ENCODE results near the gene CFAP299.
A peak's percentile ranks its signal among the peaks of the same experiment; 100 is the strongest.

The CFAP299 gene

DNA sequence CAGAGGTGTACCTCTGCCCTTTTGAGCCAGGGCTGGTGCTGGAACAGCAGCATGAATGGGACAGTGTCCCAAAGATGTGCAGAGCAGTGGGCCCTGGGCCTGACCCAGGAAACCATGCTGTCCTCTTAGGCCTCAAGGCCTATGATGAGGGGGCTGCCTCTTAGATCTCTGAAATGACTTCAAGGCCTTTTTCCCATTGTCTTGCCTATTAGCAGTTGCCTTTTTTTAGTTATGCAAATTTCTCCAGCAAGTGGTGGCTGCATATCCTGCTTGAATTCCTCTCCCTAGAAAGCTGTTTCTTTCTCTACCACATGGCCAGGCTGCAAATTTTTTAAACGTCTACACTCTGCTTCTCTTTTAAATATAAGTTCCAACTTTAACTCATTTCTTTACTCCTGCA, 160.3 kb downstream of the CFAP299 start:
- DNase-seq (ENCODE audit: low read depth in 2 of 3, low spot score in 1 of 3): no peak

DNA sequence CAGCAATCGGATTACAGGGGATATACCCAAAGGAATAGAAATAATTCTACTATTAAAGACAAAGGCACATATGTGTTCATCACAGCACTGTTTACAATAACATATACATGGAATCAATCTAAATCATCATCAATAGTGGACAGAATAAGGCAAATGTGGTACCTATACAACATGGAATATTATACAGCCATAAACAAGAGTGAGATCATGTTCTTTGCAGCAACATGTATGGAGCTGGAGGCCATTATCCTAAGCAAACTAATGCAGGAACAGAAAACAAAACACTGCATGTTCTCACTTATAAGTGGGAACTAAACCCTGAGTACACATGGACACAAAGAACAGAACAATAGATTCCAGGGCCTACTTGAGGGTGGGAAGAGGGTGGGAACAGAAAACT, 163.2 kb downstream of the CFAP299 start:
- DNase-seq (ENCODE audit: low read depth in 2 of 3, low spot score in 1 of 3): no peak

DNA sequence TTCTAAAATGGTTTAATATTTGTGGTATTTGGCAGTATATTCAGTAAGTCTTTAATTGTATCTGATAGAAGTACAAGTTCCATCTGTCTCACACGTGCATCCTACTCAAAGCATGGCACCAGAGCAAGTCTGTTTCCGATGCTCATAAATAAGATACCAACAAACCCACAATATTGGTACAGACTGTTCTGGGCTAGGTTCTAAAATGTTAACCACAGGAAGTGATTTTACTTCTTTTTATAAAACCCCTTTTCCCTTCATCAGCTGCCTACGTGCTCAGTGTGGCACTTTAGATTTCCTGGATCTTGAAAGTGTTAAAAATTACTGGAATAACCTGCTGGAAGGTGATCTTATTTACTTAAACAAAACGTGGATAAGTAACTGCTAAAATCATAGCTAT, 165.1 kb downstream of the CFAP299 start:
- DNase-seq (ENCODE audit: low read depth in 2 of 3, low spot score in 1 of 3): no peak

DNA sequence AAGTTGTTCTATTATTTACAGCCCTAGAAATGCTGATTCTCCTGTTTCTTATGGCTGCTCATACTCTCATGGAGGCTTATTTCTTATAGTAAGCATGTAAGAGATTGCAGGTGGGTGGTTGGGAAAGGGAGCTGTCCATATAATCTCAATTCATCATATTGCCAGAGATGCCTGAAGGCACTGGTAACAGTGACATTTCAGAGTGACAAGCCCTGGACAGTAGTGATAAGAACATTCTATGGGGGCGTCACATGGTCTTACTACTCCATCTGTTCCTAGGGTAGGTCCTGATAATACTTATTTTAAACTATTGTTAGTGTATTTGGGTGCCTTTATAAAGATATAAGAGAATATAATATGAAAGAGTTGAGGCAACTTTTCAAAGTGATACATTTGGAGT, 171.5 kb downstream of the CFAP299 start:
- no peak for DNase-seq (ENCODE audit: low read depth in 2 of 3, low spot score in 1 of 3)

DNA sequence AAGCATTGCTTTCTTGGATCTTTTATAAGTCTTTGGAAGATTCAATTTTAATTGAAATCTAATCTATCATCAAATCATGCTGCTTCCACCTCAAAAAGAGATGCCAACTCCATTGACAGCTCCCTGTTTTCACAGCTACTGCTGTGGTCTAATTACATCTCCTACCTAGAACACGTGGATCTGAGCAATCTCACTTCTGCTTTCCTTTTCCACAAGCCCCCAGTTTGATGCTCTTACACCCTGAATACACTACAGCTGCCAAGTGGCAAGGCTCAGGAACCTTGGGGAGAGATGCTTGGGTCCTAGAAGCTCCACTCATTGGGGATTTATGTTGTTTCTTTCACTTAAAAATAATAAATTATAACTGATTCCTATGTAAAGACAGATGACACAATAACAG, 172.0 kb downstream of the CFAP299 start:
- no peak for DNase-seq (ENCODE audit: low read depth in 2 of 3, low spot score in 1 of 3)

DNA sequence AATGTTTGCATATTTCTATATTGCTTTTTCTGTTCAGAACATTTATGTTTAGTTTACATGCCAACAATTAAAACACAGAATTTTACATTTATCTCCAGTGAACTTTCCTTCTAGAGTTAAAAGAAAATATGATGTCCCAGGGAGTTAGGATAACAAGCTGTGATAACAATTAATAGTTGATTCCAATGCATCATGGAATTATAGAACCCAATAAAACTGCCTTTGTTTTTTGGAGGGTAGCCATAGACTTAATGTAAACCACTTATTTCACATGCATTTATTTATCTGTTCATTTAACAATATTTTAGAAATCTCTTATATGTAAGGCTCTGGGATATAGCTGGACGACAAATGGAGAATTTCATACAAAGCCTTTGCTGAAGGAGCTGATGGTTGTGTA, 180.0 kb downstream of the CFAP299 start:
- no peak for DNase-seq (ENCODE audit: low read depth in 2 of 3, low spot score in 1 of 3)

DNA sequence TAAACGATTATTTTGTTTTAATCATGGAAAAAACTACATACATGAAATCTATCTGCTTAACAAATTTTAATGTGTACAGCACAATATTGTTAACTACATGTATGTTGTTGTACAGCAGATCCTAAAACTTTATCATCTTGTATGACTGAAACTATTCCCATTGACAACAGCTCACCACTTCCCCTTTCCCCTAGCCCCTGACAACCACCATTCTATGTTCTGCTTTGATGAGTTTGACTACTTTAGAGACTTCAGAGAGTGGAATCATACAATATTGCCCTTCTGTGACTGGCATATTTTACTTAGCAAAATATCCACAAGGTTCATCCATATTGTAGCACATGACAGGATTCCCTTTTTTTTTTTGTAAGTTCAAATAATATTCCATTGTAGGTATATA, 185.9 kb downstream of the CFAP299 start:
- no peak for DNase-seq (ENCODE audit: low read depth in 2 of 3, low spot score in 1 of 3)

DNA sequence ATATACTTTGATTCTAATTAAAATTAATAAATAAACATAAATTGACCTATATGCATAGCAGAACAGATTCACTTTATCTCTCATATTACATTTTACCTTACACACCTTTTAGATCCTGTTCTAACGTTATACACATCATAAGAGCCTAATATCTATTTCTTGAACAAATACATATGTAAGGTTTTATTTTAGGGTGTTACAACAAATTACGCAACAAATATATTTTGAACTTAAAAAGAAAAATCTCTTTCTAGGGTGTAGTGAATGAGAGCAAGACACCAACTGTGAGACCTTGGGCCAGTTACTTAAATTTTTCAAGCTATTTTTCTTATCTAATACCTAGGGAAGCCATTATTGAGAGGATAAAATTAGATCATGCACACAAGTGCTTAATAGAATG, 191.2 kb downstream of the CFAP299 start:
- no peak for DNase-seq (ENCODE audit: low read depth in 2 of 3, low spot score in 1 of 3)

DNA sequence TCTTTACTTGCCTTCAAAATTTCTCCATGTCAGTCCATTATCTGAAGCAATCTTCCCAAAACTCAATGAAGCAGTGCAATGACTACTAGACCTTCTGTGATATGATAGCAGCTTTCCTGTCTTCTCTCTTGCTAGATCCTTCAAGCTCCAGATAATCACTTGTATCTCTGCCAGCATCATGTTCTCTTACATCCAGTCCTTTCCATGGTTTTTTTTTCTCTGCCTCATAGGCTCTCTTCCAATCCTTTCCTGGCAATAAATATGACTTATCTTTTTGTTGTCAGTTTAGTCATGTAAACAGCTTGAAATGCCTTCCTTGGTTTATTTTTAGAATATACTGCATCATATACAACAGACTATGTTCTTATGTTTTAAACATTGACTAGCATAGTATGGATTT, 193.5 kb downstream of the CFAP299 start:
- DNase-seq (ENCODE audit: low read depth in 2 of 3, low spot score in 1 of 3): no peak

DNA sequence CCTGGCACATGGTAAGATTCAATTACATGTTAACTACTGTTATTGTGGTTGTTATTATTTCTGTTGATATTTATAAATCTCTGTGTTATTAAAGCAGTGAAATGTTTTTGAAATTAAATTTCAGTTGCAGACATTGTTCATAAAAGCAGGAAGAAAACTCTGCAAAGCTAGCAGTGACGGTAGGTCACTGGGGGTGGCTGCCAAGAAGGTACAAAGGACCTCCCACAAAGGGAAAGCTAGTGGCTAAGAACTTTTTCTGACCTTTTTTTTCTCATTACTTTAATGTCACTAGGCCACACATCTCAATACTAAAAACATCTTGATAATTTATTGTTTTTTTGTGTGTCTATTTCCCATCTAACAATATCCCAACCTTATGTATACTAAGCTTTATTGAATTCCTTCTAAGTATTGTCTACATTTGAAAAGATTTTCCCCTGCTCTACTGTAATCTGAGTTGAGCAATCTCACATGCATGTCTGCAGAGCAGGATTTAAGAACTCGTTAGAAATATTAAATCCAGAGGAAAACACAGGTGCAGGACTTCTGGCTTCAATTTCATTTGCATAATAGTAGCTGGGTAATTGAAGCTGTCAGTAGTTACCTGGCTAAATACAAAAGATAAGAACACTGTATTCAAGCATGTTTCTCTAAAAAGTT, 197.3 kb downstream of the CFAP299 start:
- DNase-seq (ENCODE audit: low read depth in 2 of 3, low spot score in 1 of 3): no peak

DNA sequence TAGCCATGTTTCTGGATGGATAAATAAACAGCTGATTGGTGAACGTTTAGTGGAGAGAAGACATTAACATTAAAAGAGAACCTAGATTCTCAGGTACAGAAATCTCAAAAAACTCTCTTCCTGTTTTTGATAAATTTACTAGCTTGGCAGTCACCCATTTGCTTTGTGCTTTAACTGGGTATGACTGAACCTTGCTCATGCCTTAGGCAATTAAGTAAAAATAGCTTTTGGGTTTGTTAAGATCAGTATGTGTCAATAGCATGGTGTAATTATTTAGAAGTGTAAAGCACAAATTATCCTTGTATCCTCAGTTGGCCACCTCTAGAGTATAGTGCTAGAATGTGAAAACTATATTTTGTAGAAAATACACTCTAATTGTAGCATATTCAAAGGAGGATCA, 200.0 kb downstream of the CFAP299 start:
- no peak for DNase-seq (ENCODE audit: low read depth in 2 of 3, low spot score in 1 of 3)

DNA sequence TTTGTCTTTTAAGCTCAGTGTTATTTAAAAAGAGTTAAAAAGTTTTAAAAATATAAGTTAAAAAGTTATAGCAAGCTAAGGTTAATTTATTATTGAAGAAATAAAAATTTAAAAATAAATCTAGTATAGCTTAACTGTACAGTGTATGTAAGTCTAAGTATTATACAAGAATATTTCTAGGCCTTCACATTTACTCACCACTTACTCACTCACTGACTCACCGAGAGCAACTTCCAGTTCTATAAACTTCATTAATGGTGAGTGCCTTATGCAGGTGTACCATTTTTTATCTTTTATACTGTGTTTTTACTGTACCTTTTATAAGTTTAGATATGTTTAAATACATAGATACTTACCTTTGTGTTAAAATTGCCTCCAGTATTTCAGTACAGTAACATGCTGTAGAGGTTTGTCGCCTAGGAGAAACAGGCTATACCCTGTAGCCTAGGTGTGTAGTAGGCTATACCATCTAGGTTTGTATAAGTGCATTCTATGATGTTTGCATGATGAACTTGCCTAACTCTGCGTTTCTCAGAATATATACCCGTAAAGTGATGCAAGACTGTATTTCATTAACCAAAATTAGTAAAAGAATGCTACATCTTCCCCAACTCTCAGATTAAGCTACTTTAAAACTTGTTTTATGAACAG, 202.9 kb downstream of the CFAP299 start:
- peak in 1 of 3 donors; percentile 7 for DNase-seq (ENCODE audit: low read depth in 2 of 3, low spot score in 1 of 3)

DNA sequence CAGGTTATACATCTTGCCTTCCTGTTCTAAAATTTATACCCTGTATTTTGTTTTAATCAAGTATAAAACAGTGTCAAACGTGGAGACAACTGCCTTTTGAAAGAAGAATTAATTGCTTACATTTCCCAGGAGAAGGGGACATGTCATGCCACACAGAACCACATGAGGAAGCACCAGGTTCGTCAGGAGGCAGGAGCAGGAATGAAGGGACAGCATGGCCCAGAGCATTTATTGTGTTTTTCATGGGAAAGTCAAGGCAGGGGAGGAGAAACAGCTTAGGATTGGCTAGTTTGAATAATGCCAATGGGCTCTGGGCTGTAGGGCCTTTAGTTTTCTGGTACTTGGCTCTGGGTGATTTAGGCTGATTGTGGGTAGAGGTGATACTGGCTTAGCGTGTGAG, 203.7 kb downstream of the CFAP299 start:
- no peak for DNase-seq (ENCODE audit: low read depth in 2 of 3, low spot score in 1 of 3)

DNA sequence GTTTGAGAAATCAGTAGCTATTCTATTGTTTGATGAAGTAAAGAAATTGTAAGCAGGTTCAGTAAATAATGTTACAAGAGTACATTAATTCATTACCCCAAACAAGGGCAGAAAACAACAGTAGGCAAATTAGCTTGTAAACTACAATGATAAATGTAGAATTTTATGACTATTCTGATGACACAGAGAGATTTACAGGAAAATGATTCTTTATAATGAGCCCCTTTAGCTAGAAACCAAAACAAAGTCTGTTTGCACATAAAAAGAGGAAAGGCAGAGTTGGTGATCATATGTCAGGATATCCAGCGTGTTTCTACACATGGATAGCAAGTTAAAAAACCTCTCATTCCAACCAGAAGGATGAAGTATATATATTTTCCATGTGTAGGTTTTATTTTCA, 204.8 kb downstream of the CFAP299 start:
- no peak for DNase-seq (ENCODE audit: low read depth in 2 of 3, low spot score in 1 of 3)

DNA sequence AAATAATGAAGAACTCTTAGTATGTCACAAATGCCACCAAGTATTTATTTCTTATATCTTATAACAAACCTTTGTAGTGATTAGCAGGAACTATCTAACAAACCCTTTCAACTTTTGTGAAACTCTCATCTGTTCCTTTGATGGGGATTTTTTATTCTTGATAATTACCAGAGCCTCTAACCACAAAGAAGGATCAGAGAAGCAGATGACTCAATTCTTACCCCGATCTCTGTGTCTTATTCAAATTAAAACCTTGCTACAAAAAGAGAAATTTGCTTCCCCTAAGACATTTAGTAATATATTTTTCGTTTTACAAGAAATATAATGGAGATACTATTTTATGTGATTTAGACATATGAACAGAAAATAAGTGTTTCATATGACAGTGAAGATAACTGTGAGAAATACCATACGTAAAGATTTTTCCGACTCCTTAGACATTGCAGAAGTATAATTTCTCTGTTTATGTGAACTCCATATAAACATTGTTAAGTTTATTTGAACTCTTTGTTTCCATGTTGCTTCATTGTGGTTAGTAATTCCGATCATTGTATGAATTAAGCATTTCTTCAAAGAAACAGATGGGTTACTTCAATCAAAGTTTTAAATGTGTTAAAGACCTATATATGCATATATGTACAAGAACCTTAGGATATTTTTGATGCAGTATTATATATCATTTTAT, 205.4 kb downstream of the CFAP299 start:
- no peak for DNase-seq (ENCODE audit: low read depth in 2 of 3, low spot score in 1 of 3)

DNA sequence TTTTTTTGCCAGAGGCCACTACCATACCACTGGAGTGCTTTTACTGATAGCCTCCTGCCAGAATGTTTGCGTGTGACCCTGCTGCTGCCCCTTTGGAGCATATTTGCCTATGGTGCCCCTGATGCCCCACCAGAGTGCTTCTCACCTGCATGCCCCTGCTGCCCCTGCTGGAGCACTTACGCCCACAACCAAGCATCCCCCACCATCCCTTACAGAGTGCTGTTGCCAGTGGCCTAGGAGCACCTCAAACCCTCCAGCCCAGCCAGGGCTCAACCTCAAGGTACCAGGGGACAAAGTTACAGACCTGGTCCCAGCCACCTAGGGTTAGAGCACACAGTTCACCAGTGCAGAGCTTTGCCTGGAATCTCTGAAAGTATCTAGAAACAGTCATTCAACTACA, 207.2 kb downstream of the CFAP299 start:
- no peak for DNase-seq (ENCODE audit: low read depth in 2 of 3, low spot score in 1 of 3)

DNA sequence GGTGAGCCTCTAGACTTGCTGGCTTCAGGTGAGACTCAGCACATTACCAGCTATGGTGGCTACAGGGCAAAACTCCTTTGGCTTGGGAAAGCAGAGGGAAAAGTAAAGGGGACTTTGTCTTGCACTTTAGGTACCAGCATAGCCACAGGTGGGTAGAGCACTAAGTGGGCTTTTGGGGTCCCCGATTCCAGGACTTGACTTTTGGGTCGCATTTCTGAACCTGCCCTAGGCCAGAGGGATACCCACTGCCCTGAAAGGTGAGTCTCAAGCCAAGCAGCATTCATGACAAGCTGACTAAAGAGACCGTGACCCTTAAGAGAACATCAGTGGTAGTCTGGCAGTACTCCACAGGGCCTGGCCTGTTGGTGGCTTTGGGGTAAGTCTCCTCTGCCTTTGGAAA, 224.8 kb downstream of the CFAP299 start:
- no peak for DNase-seq (ENCODE audit: low read depth in 2 of 3, low spot score in 1 of 3)

DNA sequence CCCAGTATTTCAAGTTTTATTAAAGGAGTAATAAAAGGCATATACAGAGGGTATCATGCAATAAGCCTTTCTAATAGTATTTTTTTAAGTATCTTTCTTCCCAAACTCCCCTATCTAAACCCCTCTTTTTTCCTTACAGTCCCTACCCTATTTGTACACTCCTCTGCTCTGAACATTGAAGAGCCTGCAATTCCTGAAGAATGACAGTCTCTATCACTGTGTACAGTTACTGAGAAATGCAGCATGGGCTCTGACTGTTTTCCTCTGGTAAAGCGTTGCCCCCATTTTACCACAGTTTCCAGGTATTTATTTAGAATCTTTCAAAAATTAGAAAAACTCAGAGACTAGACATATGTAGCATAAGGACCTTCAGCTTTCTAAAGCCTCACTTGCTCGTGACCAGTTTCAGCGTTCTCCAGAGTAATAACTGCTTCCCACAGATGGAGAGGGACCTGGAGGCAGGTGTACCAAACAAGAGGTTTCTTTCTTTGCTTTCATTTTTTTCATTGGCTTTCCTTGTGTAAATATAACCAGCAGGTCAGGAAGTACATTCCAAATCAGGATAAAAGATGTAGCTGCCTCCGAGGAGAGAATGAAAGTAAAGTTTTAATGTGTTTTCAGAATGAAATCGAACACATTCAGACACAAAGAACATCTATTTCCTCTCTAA, 230.8 kb downstream of the CFAP299 start:
- no peak for DNase-seq (ENCODE audit: low read depth in 2 of 3, low spot score in 1 of 3)

DNA sequence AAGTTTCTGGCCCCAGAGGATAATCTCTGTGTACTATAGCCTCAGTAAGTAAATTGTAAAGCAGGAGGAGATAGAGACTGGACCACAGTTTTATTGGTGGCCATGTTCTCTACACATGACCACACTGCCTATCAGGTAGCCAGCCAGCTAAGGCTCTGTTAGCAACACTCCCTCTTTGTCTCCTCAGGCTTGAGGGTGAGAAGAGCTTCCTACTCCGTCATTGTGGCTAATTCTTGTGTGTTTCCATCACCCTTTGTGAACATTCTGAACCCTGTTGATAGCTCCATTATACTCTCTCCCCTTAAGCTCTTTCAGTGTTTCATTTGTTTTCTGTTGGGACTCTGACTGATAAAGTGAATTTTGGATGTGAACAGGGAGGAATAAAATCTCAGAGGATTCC, 233.4 kb downstream of the CFAP299 start:
- no peak for DNase-seq (ENCODE audit: low read depth in 2 of 3, low spot score in 1 of 3)

DNA sequence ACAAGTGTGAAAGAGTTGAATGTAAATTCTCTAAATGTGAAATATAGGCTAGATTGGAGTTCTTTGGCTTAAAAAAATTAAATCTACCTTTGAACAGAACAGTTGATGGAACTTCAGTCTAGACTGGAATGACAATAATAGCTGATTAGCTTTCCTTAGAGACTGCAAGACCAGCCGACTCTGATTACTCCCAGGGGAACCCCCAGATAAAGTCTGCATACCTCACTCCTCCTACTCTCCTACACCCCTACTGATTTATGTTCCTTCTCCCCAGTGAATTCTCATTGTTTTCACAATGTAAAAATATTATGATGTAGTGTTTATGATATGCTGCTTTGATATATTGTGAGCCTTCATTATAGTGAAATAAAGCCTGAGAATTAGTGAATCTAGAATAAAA, 241.3 kb downstream of the CFAP299 start:
- DNase-seq (ENCODE audit: low read depth in 2 of 3, low spot score in 1 of 3): no peak

DNA sequence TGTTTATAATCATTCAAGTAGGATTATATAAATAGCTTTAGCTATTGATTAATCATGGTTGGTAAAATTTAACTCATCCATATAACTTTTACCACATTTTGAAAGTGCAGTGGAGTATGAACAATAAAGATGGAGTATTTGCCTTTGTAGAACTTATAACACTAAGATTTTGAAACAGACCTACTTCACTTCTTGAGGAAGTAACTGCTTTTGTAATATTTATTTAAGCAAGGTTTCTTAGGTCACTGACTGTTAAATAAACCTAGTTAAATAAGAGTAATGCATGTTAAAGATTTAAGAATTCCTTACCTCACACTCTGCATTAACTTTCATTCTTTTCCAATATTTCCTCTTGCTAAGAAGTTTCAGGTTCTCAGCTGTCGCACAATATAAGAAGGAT, 242.5 kb downstream of the CFAP299 start:
- no peak for DNase-seq (ENCODE audit: low read depth in 2 of 3, low spot score in 1 of 3)

DNA sequence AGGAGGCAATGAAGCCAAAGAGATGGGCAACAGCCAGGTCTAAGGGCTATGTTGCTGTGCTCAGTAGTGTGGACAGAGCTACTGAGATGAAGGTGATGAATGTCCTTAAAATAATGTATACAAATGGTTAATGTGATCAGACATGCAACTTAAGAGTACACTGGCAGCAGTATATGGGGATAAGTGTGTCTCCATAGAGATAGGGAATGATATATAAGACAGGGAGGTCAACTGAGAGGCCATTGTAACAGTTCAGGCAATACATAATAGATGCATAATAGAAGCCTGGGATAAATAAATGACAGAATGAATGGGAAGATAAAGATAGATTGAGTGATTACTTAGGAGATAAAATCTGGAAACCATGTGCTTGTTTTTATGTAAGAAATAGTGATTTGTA, 250.0 kb downstream of the CFAP299 start:
- no peak for DNase-seq (ENCODE audit: low read depth in 2 of 3, low spot score in 1 of 3)

Data from stimulated activated CD4-positive, alpha-beta T cell treated with anti-CD3 and anti-CD28 coated beads, Interleukin-12 subunit alpha, Interleukin-12 subunit beta, amount 100 ng/mL, for 48 hours (primary cell).